Trophoblast cell (in vitro differentiated cells and primary cell): ENCODE results near the gene NKAIN4.

Experiments used
- DNase-seq, 2 donors: peaks; one replicate each; pipeline ENCODE4 v3.0.0-alpha.2; 2016
- H2AFZ ChIP-seq: 2 replicates; pipeline ENCODE4 v1.6.1; 2013; ENCODE audit warnings: low read length, moderate library complexity, mild to moderate bottlenecking; ENCODE audit not compliant: insufficient read depth, poor library complexity
- H2AK5ac ChIP-seq: 2 replicates; pipeline ENCODE4 v1.6.1; 2013; ENCODE audit warnings: mild to moderate bottlenecking, low read length
- H2BK120ac ChIP-seq: 2 replicates; pipeline ENCODE4 v1.6.1; 2013; ENCODE audit warnings: low read length, mild to moderate bottlenecking, moderate library complexity; ENCODE audit not compliant: insufficient read depth, poor library complexity
- H2BK12ac ChIP-seq: 2 replicates; pipeline ENCODE4 v1.6.1; 2013; ENCODE audit warnings: mild to moderate bottlenecking, low read length, moderate library complexity
- H2BK5ac ChIP-seq: 2 replicates; pipeline ENCODE4 v1.6.1; 2013; ENCODE audit warnings: low read length, low read depth, moderate library complexity, mild to moderate bottlenecking; ENCODE audit not compliant: poor library complexity
- H3K14ac ChIP-seq: 2 replicates; pipeline ENCODE4 v1.6.1; 2013; ENCODE audit warnings: mild to moderate bottlenecking, low read length
- H3K18ac ChIP-seq: 2 replicates; pipeline ENCODE4 v1.6.1; 2013; ENCODE audit warnings: mild to moderate bottlenecking, low read length
- H3K23ac ChIP-seq: 2 replicates; pipeline ENCODE4 v1.6.1; 2013; ENCODE audit warnings: low read length
- H3K27ac ChIP-seq: 2 replicates; pipeline ENCODE4 v1.5.1; 2013; ENCODE audit warnings: low read depth, mild to moderate bottlenecking, inconsistent platforms, low read length, moderate library complexity
- H3K27me3 ChIP-seq: 2 replicates; pipeline ENCODE4 v1.6.1; 2013; ENCODE audit warnings: inconsistent platforms, mild to moderate bottlenecking, low read length, moderate library complexity; ENCODE audit not compliant: insufficient read depth
- H3K36me3 ChIP-seq, 2 experiments: 1 replicate in 1 of 2; 2 replicates in 1 of 2; pipeline ENCODE4 v1.6.1; 2013; ENCODE audit warnings: low read length in 2 of 2, mild to moderate bottlenecking in 2 of 2, moderate library complexity in 1 of 2; ENCODE audit not compliant: insufficient read depth in 2 of 2, control insufficient read depth in 1 of 2
- H3K4ac ChIP-seq: 2 replicates; pipeline ENCODE4 v1.6.1; 2013; ENCODE audit warnings: low read depth, mild to moderate bottlenecking, low read length, moderate library complexity
- H3K4me1 ChIP-seq, 2 experiments: 1 replicate in 1 of 2; 2 replicates in 1 of 2; pipeline ENCODE4 v1.6.1; 2013; ENCODE audit warnings: low read length in 2 of 2, mild to moderate bottlenecking in 2 of 2, moderate library complexity in 1 of 2; ENCODE audit not compliant: insufficient read depth in 2 of 2, control insufficient read depth in 1 of 2
- H3K4me2 ChIP-seq: 2 replicates; pipeline ENCODE4 v1.6.1; 2013; ENCODE audit warnings: inconsistent platforms, mild to moderate bottlenecking, low read length, moderate library complexity
- H3K4me3 ChIP-seq: 2 replicates; pipeline ENCODE4 v1.5.1; 2013; ENCODE audit warnings: mild to moderate bottlenecking, low read depth, low read length, inconsistent platforms
- H3K79me1 ChIP-seq: one replicate; pipeline ENCODE4 v1.6.1; 2013; ENCODE audit warnings: low read length
- H3K79me2 ChIP-seq: 2 replicates; pipeline ENCODE4 v1.6.1; 2013; ENCODE audit warnings: low read length, mild to moderate bottlenecking; ENCODE audit not compliant: control insufficient read depth, insufficient read depth, poor library complexity
- H3K9ac ChIP-seq: 2 replicates; pipeline ENCODE4 v1.6.1; 2013; ENCODE audit warnings: mild to moderate bottlenecking, low read length
- H3K9me3 ChIP-seq: 2 replicates; pipeline ENCODE4 v1.6.1; 2013; ENCODE audit warnings: low read depth, mild to moderate bottlenecking, control low read depth, inconsistent platforms, low read length; ENCODE audit not compliant: insufficient read depth
- H4K12ac ChIP-seq: 2 replicates; pipeline ENCODE4 v1.6.1; 2013; ENCODE audit warnings: low read depth, mild to moderate bottlenecking, low read length, moderate library complexity
- H4K8ac ChIP-seq: 2 replicates; pipeline ENCODE4 v1.6.1; 2013; ENCODE audit warnings: low read depth, mild to moderate bottlenecking, low read length, moderate library complexity
- H4K91ac ChIP-seq: one replicate; pipeline ENCODE4 v1.6.1; 2013; ENCODE audit warnings: low read depth, mild to moderate bottlenecking, low read length, moderate library complexity
- WGBS: extraction: QIAGEN DNeasy Blood & Tissue Kit; methylation state at CpG from one replicate; pipeline ENCODE4 v1.1.7; 2013; ENCODE audit warnings: missing lambda C conversion rate; ENCODE audit not compliant: insufficient read length, insufficient coverage; ENCODE audit errors: extremely low coverage; 5-methylcytosine and 5-hydroxymethylcytosine counted together

The NKAIN4 gene

GRCh38 chr20:63282946-63283345 lies 28.7 kb upstream of the NKAIN4 start:
- H3K27me3 ChIP-seq: no peaks in the 10 kb centered on the region
- no peaks in the 10 kb centered on the region for H3K79me2 ChIP-seq
- H3K9ac ChIP-seq: no peak overlapping the region
- no peak overlapping the region for H3K4me3 ChIP-seq
- no peak overlapping the region for H3K4ac ChIP-seq
- no peak overlapping the region for H2BK120ac ChIP-seq
- H2BK5ac ChIP-seq: no peak overlapping the region
- peaks cover 2% of the 10 kb centered on the region for H3K9me3 ChIP-seq
- no peaks in the 10 kb centered on the region for H3K79me1 ChIP-seq
- no peak overlapping the region for H4K91ac ChIP-seq
- no peak for DNase-seq
- H2BK12ac ChIP-seq: no peak overlapping the region
- H4K8ac ChIP-seq: no peak overlapping the region
- H3K36me3 ChIP-seq: peaks cover 97 to 98% of the 10 kb centered on the region in 2 experiments
- no peaks in the 10 kb centered on the region for H3K4me1 ChIP-seq
- H4K12ac ChIP-seq: no peak overlapping the region
- no peak overlapping the region for H3K18ac ChIP-seq
- no CpG with 5 or more reads among the region's 17 CpGs for WGBS
- no peak overlapping the region for H3K27ac ChIP-seq
- no peak overlapping the region for H2AFZ ChIP-seq
- no peak overlapping the region for H3K4me2 ChIP-seq
- H3K23ac ChIP-seq: no peak overlapping the region
- H2AK5ac ChIP-seq: no peak overlapping the region
- H3K14ac ChIP-seq: no peak overlapping the region

GRCh38 chr20:63281742-63282665 lies 27.7 kb upstream of the NKAIN4 start:
- Histone ChIP-seq H3K9me3 (peaks cover 7% of the 10 kb centered on the region), H3K4me1 (no peaks in the 10 kb centered on the region), H3K36me3 (peaks cover 97 to 98% of the 10 kb centered on the region in 2 experiments), H2AK5ac (no peak overlapping the region), H4K8ac (no peak overlapping the region), H2AFZ (no peak overlapping the region), H3K27ac (no peak overlapping the region), H2BK5ac (no peak overlapping the region), H3K9ac (no peak overlapping the region), H3K18ac (no peak overlapping the region), H3K79me1 (no peaks in the 10 kb centered on the region), H3K4me3 (no peak overlapping the region), H4K12ac (no peak overlapping the region), H2BK120ac (no peak overlapping the region), H3K14ac (no peak overlapping the region), H3K4me2 (no peak overlapping the region), H4K91ac (no peak overlapping the region), H2BK12ac (no peak overlapping the region), H3K4ac (no peak overlapping the region), H3K27me3 (no peaks in the 10 kb centered on the region), H3K79me2 (no peaks in the 10 kb centered on the region), H3K23ac (no peak overlapping the region)
- no peak for DNase-seq
- no CpG with 5 or more reads among the region's 38 CpGs for WGBS

DNA sequence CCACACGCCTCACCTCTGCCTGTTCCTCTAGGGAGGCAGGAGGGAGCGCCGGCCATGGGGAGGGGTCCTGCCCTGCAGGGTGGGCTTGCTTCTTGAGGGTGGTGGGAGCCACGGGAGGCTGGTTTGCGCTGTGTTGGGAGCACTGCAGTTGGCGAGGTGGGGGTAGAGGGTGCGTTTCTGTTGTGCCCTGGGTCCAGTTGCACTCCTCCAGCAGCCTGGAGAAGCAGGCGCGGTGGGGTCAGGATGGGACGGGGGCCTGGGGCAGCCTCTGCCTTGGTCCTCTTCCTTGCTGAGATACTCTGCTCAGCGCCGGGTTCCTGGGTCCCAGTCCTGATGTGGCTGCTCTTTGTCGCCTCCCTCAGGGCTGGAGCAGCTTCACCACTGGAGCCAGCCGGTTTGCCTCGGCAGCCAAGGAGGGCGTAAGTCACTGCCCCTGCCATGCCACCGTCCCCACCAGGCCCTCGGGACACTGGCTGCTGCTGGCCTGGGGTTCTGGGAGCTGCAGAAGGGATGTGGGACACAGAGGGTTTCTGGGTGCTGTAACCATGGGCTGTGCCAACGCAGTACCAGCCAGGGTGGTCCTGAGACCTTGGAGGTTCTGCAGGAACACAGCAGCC lies 26.8 kb upstream of the NKAIN4 start:
- Histone ChIP-seq H2AFZ (no peak overlapping the region), H3K79me1 (no peaks in the 10 kb centered on the region), H2BK120ac (no peak overlapping the region), H3K18ac (no peak overlapping the region), H3K23ac (no peak overlapping the region), H3K4ac (peak overlapping the region; percentile 16), H3K27ac (no peak overlapping the region), H3K14ac (no peak overlapping the region), H3K4me1 (no peaks in the 10 kb centered on the region), H3K36me3 (peaks cover 97 to 98% of the 10 kb centered on the region in 2 experiments), H4K12ac (no peak overlapping the region), H2BK5ac (no peak overlapping the region), H3K4me2 (no peak overlapping the region), H3K79me2 (no peaks in the 10 kb centered on the region), H3K27me3 (no peaks in the 10 kb centered on the region), H4K8ac (no peak overlapping the region), H3K9me3 (peaks cover 7% of the 10 kb centered on the region), H2AK5ac (no peak overlapping the region), H4K91ac (no peak overlapping the region), H3K4me3 (no peak overlapping the region), H3K9ac (no peak overlapping the region), H2BK12ac (no peak overlapping the region)
- no CpG with 5 or more reads among the region's 19 CpGs for WGBS
- no peak for DNase-seq

DNA sequence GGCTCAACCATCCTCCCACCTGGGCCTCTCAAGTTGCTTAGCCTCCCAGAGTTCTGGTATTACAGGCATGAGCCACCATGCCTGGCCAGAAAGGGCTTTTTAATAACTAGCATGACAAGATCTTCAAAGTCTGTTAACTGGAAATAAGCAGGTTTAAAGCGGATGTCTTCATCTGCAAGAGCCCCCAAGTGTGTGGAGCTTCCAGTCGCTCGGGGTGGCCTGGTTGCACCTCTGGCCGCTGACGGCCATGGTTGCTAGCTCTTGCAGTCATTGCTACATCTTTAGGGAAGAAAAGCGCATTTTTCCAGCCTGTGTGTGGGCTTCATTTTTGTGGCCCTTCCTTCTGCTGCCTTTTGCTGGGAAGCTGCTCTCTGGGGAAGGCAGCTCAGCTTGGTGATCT lies 26.1 kb upstream of the NKAIN4 start:
- peaks cover 7% of the 10 kb centered on the region for H3K9me3 ChIP-seq
- H3K79me2 ChIP-seq: peaks cover 1% of the 10 kb centered on the region
- no CpG with 5 or more reads among the region's 6 CpGs for WGBS
- no peak overlapping the region for H4K91ac ChIP-seq
- H4K8ac ChIP-seq: no peak overlapping the region
- no peak overlapping the region for H2BK5ac ChIP-seq
- H2AK5ac ChIP-seq: no peak overlapping the region
- H3K4ac ChIP-seq: no peak overlapping the region
- H3K79me1 ChIP-seq: no peaks in the 10 kb centered on the region
- H3K27ac ChIP-seq: no peak overlapping the region
- DNase-seq: no peak
- no peak overlapping the region for H2BK120ac ChIP-seq
- H3K27me3 ChIP-seq: no peaks in the 10 kb centered on the region
- no peak overlapping the region for H2AFZ ChIP-seq
- no peak overlapping the region for H3K23ac ChIP-seq
- no peak overlapping the region for H3K18ac ChIP-seq
- no peak overlapping the region for H2BK12ac ChIP-seq
- H3K4me1 ChIP-seq: no peaks in the 10 kb centered on the region
- no peak overlapping the region for H3K4me2 ChIP-seq
- H3K36me3 ChIP-seq: peaks cover 97 to 98% of the 10 kb centered on the region in 2 experiments
- no peak overlapping the region for H3K9ac ChIP-seq
- no peak overlapping the region for H3K4me3 ChIP-seq
- H3K14ac ChIP-seq: no peak overlapping the region
- H4K12ac ChIP-seq: no peak overlapping the region
